Central memory CD8-positive, alpha-beta T cell (primary cell): ENCODE data around the gene LZTFL1.

ENCODE experiments used
- ATAC-seq: fragments of 150-1000 bp; cut with Tn5 transposase; replicated peaks from 2 replicates; pipeline ENCODE4 v1.10.0; 2022; ENCODE audit warnings: mild to moderate bottlenecking, moderate FRiP score, moderate number of reproducible peaks; ENCODE audit not compliant: poor library complexity, severe bottlenecking; ENCODE audit errors: extremely low read depth
- DNase-seq, 2 donors: peaks; one replicate each; pipeline ENCODE4 v3.0.0; 2021; ENCODE audit warnings: low spot score in 2 of 2
- H3K27ac Mint-ChIP-seq: one replicate; pipeline ENCODE4 v1.8.0; 2022; ENCODE audit warnings: low read depth, mild to moderate bottlenecking, moderate library complexity, mixed read lengths
- H3K27me3 Mint-ChIP-seq: one replicate; pipeline ENCODE4 v1.8.0; 2022; ENCODE audit warnings: mixed read lengths
- H3K36me3 Mint-ChIP-seq: one replicate; pipeline ENCODE4 v1.8.0; 2022; ENCODE audit warnings: mild to moderate bottlenecking, moderate library complexity, mixed read lengths; ENCODE audit not compliant: insufficient read depth
- H3K4me1 Mint-ChIP-seq: one replicate; pipeline ENCODE4 v1.8.0; 2022; ENCODE audit warnings: mixed read lengths
- H3K4me3 Mint-ChIP-seq: one replicate; pipeline ENCODE4 v1.8.0; 2022; ENCODE audit warnings: mild to moderate bottlenecking, moderate library complexity, mixed read lengths
- H3K9me3 Mint-ChIP-seq: one replicate; pipeline ENCODE4 v1.8.0; 2022; ENCODE audit warnings: mixed read lengths

LZTFL1 gene

DNA sequence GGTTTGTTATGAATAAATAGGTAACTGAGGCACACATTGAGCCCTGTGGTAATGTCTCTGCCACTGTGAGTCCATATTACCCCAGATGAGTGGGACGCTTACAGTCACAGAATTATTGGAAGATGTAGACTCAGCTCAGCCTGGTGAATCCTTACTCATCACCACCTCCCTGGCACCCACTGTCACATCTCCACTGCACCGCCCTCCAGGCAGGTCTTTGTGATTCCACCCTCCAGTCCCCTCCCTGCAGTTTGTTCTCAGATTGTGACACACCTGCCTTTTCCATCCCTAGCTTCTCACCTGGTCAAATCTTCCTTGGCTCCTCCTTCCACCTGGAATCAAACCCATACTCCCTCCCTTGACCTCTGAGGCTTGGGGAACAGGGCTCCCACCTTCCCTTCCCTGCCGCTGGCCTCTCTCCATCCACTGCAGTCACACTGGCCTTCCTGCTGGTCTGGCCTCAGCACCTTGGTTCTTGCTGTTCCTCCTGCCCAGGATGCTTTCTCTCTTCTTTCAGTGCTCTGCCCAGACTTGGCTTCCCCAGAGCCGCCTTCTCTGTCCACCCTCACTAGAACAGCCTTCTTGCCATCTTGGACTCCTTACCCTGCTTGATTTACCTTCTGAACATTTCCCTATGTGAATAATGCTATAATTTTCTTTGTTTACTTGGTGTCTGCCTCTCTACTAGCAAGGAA, 55.0 kb downstream of the LZTFL1 start:
- peaks cover 9% of the 10 kb centered on the region for H3K9me3 Mint-ChIP-seq
- H3K4me3 Mint-ChIP-seq: no peak overlapping the region
- no peaks in the 10 kb centered on the region for H3K36me3 Mint-ChIP-seq
- H3K4me1 Mint-ChIP-seq: no peaks in the 10 kb centered on the region
- ATAC-seq: no peak
- H3K27ac Mint-ChIP-seq: no peak overlapping the region
- no peak for DNase-seq
- H3K27me3 Mint-ChIP-seq: peaks cover 24% of the 10 kb centered on the region

DNA sequence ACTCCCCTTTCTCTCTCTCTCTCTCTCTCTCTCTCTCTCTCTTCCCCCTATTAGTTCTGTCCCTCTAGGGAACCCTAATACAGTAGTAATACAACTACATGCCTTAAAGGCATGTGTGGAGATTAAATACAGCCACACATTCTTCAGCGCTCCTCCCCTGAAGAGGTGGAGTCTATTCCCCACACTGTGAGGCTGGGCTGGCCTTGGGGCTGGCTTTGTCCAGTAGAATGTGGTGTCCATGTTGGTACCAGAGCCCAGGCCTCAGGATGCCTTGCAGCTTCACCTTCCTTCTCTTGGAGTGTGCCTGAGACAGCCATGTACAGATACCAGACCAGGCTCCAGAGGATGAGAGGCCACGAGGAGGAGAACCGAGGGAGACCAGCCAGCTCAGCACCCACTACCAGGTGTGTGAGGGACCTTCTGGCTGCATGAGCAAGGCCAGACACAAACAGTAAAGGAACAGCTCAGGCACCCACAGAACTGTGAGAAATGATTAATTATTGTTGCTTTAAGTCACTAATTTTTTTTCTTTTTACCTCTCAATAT, 56.2 kb downstream of the LZTFL1 start:
- no peak overlapping the region for H3K4me3 Mint-ChIP-seq
- DNase-seq (no peak), ATAC-seq (no peak)
- H3K36me3 Mint-ChIP-seq: no peaks in the 10 kb centered on the region
- H3K9me3 Mint-ChIP-seq: peaks cover 8% of the 10 kb centered on the region
- H3K27ac Mint-ChIP-seq: no peak overlapping the region
- H3K4me1 Mint-ChIP-seq: no peaks in the 10 kb centered on the region
- H3K27me3 Mint-ChIP-seq: peaks cover 11% of the 10 kb centered on the region

DNA sequence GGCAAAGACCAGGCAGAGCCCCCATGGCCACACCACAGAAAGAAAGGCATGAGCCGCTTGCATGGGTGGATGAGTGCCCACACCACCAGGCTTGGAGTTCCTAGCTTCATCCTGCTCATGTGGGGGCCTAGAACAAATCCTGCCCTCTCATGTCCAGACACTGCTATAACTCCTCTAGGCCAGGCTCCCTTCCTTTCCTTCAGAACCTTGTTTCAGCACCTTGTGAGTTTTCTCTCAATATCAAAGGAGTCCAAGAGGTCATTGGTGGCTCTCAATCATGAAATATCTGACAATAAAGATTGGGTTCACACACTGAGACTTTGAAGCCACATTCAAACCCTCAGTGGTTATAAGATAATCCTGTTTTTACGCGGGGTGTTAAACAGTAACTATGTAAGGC, 58.3 kb downstream of the LZTFL1 start:
- no peak for DNase-seq
- no peaks in the 10 kb centered on the region for H3K4me1 Mint-ChIP-seq

DNA sequence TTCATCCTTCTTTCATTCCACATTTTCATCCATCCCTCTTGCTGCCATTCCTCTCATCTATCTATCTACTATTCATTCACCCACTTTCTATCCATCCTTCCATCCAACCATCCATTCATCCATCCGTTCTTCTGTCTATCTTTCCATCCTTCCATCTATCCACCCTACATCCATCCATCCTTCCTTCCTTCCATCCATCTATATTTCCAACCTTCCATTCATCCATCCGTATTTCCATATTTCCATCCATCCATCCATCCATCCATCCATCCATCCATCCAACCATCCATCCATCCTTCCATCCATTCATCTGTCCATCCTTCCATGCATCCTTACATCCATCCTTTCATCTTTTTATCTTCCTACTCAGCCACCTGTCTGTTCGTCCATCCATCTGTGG, 59.5 kb downstream of the LZTFL1 start:
- ATAC-seq (no peak), DNase-seq (no peak)
- no peaks in the 10 kb centered on the region for H3K36me3 Mint-ChIP-seq
- H3K27ac Mint-ChIP-seq: no peak overlapping the region
- no peaks in the 10 kb centered on the region for H3K4me1 Mint-ChIP-seq
- no peaks in the 10 kb centered on the region for H3K9me3 Mint-ChIP-seq
- H3K27me3 Mint-ChIP-seq: no peaks in the 10 kb centered on the region
- no peak overlapping the region for H3K4me3 Mint-ChIP-seq

More for the DNA sequence above, 58.3 kb downstream of the LZTFL1 start:
- no peaks in the 10 kb centered on the region for H3K36me3 Mint-ChIP-seq
- H3K27ac Mint-ChIP-seq: no peak overlapping the region
- H3K27me3 Mint-ChIP-seq: no peaks in the 10 kb centered on the region
- ATAC-seq: no peak
- no peak overlapping the region for H3K4me3 Mint-ChIP-seq
- H3K9me3 Mint-ChIP-seq: no peaks in the 10 kb centered on the region

DNA sequence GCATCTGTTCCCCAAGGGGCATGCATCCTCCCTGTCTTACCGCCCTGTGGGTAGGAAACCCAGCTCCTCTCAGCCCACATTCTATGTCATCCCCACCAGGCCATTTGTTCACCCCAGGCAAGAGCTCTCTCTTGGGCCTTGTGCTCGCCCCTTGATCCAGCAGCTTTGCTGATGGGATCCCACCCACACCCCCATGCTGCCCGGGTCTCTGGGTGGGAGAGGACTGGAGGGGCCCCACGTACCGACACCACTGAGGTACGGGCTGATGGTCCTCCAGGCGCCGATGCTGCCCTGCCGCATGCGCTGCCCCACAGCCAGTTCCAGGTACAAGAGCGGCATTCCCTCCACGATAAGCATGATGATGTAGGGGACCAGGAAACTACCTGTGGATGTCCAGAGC, 60.1 kb downstream of the LZTFL1 start:
- no peak overlapping the region for H3K27ac Mint-ChIP-seq
- H3K27me3 Mint-ChIP-seq: peaks cover under 1% of the 10 kb centered on the region
- DNase-seq (no peak), ATAC-seq (no peak)
- H3K4me1 Mint-ChIP-seq: no peaks in the 10 kb centered on the region
- no peaks in the 10 kb centered on the region for H3K9me3 Mint-ChIP-seq
- H3K36me3 Mint-ChIP-seq: no peaks in the 10 kb centered on the region
- no peak overlapping the region for H3K4me3 Mint-ChIP-seq

DNA sequence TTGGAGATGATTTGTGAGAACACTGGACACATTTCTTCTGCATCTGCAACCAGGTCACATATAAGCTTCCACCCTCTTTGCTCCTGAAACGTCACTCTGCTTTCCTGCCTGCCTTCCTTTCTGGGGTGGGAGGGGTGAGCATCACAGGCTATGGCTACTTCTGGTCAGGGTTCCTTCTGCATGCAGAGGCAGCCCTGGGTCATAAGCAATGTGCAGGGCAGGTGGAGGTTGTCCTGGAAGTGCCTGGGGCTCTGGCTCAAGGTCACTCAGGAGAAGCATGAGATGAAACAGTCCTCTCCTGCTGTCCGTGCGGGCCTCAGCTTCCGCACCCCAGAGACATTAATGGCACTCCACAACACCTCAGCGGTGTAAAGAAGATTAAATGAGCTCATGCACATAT, 60.6 kb downstream of the LZTFL1 start:
- DNase-seq (no peak), ATAC-seq (no peak)
- H3K4me1 Mint-ChIP-seq: no peaks in the 10 kb centered on the region
- no peaks in the 10 kb centered on the region for H3K36me3 Mint-ChIP-seq
- H3K4me3 Mint-ChIP-seq: no peak overlapping the region
- peaks cover 6% of the 10 kb centered on the region for H3K27me3 Mint-ChIP-seq
- H3K27ac Mint-ChIP-seq: no peak overlapping the region
- no peaks in the 10 kb centered on the region for H3K9me3 Mint-ChIP-seq

DNA sequence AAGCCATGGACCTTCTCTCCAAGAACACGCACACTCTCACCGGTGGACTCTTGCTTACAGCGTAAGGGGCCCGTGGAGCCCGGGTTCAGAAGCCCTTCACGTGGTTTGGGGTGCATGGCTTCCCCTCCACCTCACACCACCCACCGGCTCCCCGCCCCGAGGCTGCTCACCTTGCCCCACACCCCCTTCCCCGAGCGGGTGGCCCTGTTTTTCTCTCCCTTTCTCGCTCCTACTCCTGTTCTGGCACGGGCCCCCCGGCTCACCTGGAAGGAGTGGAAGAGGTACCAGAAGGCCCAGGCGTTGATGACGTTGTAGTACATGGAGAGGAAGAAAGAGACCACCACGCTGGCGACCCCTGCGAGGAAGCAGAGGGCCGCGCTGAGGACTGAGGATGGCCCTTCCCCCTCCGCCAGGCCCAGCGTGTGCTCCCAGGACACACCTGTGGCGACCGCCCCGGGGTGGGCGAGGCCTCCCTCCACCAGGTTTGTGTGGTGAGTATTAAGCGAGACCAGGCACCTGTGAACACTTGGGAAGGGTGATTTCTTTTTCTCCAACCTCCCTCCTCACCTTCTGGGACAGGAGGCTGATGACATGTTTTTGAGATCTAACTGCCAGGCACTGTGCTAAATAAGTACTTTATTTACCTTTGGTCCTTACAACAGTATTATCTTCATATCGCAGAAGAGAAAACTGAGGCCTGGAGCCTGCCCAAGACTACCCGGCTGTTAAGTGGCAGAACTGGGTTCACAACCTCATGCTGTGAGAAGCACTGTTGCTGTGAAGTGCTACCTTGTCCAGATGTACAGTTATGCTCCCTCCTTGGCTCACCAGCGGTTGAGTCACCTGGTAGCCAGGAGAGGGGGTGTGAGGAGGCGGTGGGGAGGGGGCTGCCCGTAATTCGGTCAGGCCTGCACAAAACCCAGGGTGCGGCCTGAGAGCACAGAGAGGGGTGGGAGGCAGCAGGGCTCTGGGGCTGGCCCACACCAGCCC, 61.9 kb downstream of the LZTFL1 start:
- Mint-ChIP-seq H3K27me3 (peaks cover 13% of the 10 kb centered on the region), H3K36me3 (no peaks in the 10 kb centered on the region), H3K9me3 (no peaks in the 10 kb centered on the region), H3K4me3 (no peak overlapping the region), H3K27ac (no peak overlapping the region), H3K4me1 (no peaks in the 10 kb centered on the region)
- DNase-seq (no peak), ATAC-seq (no peak)

DNA sequence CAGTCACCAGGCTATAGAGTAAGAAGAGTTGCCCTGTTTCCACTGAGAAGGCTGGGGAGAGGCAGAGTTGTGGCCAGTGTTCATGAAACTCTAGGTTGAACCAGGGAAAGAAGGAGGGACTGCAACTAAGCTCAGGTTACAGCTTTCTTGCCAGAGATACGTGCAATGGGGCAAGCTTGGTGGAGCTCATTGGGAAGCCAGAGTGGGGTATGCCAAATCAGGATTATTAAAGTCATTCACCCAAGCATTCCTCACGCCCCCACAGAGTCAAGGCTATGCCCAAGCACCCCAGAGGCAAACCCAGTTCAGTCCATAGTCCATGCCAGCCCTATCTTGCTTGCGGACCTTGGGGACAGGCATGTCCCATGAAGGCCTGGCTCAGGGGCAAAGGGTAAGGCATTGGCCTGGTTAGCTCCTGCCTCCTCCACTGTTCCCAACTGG, 63.1 kb downstream of the LZTFL1 start:
- Mint-ChIP-seq H3K4me3 (no peak overlapping the region), H3K4me1 (no peaks in the 10 kb centered on the region), H3K27me3 (peaks cover 13% of the 10 kb centered on the region), H3K9me3 (no peaks in the 10 kb centered on the region), H3K27ac (no peak overlapping the region), H3K36me3 (no peaks in the 10 kb centered on the region)
- no peak for ATAC-seq
- DNase-seq: no peak

DNA sequence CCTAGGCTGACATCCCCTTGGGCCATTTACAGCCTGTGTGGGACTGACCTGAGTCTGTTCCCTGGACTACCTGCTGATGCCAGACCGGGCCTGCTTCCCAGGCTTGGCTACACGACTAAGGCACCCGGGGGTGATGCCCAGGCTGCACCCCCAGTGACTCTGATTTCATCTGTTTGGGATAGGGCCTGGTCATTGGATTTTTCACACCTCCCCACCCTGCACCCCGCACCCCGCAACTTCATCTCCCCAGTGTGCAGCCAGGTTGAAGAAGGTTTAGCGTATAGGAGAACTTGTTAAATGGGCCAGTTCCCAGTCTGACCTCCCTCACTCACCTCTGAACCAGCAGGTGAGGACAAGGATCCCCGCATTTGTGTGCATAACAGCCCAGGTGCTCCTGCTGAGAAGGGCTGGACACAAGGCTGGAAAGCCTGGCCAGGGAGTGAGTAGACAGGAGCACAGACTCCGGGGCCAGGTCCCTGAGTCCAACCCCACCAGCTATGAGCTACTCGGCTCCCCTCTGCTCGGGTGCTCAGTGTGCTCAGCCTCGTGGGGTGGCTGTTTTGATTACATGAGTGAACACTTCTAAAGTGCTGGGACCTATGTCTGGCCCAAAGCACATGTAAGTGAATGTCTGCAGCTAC, 64.1 kb downstream of the LZTFL1 start:
- DNase-seq: no peak
- Mint-ChIP-seq H3K4me3 (no peak overlapping the region), H3K36me3 (no peaks in the 10 kb centered on the region)

DNA sequence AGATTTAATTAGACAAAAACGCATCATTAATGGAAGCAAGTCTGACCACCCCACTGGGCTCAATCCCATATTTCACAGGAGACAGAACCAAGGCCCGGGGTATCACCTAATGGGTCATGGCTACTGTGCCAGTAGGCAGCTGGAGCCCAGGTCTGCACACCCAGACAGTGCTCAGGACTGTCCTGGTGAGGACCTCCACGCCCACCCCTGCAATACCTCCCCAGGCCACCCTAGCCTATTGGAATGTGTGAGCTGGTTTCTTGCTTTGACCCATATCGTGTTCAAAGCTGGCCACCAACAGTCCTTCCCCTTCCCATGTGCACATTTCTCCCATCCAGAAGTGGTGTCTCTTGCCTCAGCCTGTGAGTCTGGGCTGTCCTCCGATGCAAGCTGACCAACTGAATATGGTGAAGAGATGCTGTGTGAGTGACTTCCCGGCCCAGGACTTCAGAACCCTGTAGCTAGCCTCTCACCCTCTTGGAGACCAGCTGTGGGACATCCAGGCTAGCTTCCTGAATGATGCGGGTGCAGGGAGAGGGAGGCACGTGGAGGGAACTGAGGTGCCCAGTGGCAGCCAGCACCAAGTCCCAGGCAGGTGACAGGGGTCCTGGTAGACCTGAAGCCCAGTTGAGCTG, 64.7 kb downstream of the LZTFL1 start:
- no peak for DNase-seq
- no peaks in the 10 kb centered on the region for H3K4me1 Mint-ChIP-seq
- no peak overlapping the region for H3K27ac Mint-ChIP-seq
- no peak overlapping the region for H3K4me3 Mint-ChIP-seq
- H3K36me3 Mint-ChIP-seq: no peaks in the 10 kb centered on the region
- H3K27me3 Mint-ChIP-seq: peaks cover 13% of the 10 kb centered on the region
- no peak for ATAC-seq
- H3K9me3 Mint-ChIP-seq: no peaks in the 10 kb centered on the region

More for the DNA sequence above, 64.1 kb downstream of the LZTFL1 start:
- no peak overlapping the region for H3K27ac Mint-ChIP-seq
- peaks cover 13% of the 10 kb centered on the region for H3K27me3 Mint-ChIP-seq
- no peaks in the 10 kb centered on the region for H3K9me3 Mint-ChIP-seq
- no peaks in the 10 kb centered on the region for H3K4me1 Mint-ChIP-seq
- no peak for ATAC-seq

DNA sequence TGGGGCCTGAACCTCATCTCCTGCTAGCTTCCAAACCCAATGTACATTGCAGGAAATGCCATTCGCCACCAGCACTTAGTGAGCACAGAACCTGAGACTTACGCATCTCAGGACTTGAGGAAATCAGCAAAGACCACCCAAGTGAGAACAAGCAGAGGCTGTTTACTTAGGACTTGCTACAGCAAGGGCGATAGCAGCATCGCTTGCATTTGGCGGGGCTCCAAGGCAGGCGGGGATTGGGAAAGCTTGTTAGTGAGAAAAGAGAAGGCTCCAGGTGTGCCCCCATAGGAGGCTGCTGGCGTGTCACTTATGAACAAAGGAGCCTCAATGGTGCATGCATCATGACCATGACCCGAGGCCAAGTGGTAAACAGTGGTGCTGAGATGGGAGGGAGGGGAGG, 65.3 kb downstream of the LZTFL1 start:
- no peaks in the 10 kb centered on the region for H3K4me1 Mint-ChIP-seq
- peaks cover 1% of the 10 kb centered on the region for H3K36me3 Mint-ChIP-seq
- H3K27me3 Mint-ChIP-seq: peaks cover 13% of the 10 kb centered on the region
- H3K27ac Mint-ChIP-seq: no peak overlapping the region
- DNase-seq (no peak), ATAC-seq (no peak)
- no peaks in the 10 kb centered on the region for H3K9me3 Mint-ChIP-seq
- H3K4me3 Mint-ChIP-seq: no peak overlapping the region

DNA sequence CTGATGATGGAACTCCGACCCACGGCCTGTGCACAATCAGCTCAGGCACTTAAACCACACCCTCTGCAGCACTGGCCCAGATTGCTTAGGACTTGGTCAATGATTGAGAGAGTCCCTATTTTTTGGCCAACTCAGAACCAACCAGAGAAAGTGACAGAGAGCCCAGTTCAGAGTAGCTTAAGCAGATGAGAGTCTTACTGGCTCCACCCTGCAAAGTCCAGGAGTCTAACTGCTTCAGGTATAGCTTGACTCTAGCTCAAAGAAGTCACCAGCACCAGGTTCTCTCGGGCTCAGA, 65.7 kb downstream of the LZTFL1 start:
- H3K9me3 Mint-ChIP-seq: no peaks in the 10 kb centered on the region
- peaks cover 1% of the 10 kb centered on the region for H3K36me3 Mint-ChIP-seq
- H3K4me3 Mint-ChIP-seq: no peak overlapping the region
- no peak overlapping the region for H3K27ac Mint-ChIP-seq
- DNase-seq (no peak), ATAC-seq (no peak)
- H3K4me1 Mint-ChIP-seq: no peaks in the 10 kb centered on the region
- H3K27me3 Mint-ChIP-seq: peaks cover 13% of the 10 kb centered on the region
